Tibial artery (tissue), 4 donors: Measurements from ENCODE around the gene GP1BA.

Experiments
- DNase-seq, 2 donors: peaks; one replicate each; pipeline ENCODE4 v3.0.0-alpha.2; 2019
- H3K27ac ChIP-seq, 2 donors: fragments of 200-600 bp; sonication (generic) in 1 of 2; 1 replicate in 1 of 2; 2 replicates in 1 of 2; pipeline ENCODE4 v1.5.1; 2018 to 2019; ENCODE audit warnings: mild to moderate bottlenecking in 1 of 2
- H3K27me3 ChIP-seq, 2 donors: fragments of 200-600 bp; sonication (generic) in 1 of 2; one replicate each; pipeline versions ENCODE4 v1.5.1 to v1.6.0; 2016 to 2019
- H3K36me3 ChIP-seq, 3 donors: fragments of 200-600 bp; sonication (generic) in 2 of 3; one replicate each; pipeline ENCODE4 v1.5.1; 2016 to 2019; ENCODE audit warnings: mild to moderate bottlenecking in 2 of 3
- H3K4me1 ChIP-seq, 4 donors: fragments of 200-600 bp; sonication (generic) in 2 of 4; 1 replicate in 3 of 4; 2 replicates in 1 of 4; pipeline ENCODE4 v1.5.1; 2016 to 2019
- H3K4me3 ChIP-seq, 2 donors: fragments of 200-600 bp; sonication (generic) in 1 of 2; 1 replicate in 1 of 2; 2 replicates in 1 of 2; pipeline ENCODE4 v1.5.1; 2018 to 2019; ENCODE audit warnings: mild to moderate bottlenecking in 2 of 2
- H3K9me3 ChIP-seq, 3 donors: fragments of 200-600 bp; sonication (generic) in 1 of 3; one replicate each; pipeline ENCODE4 v1.5.1; 2016 to 2019
- intact Hi-C: fragments of 100-400 bp; cut with DNase I; formaldehyde crosslinking; loops from one replicate; pipeline ENCODE4 v1.15.0; 2023; ENCODE audit warnings: low total_unique reads
- TF ChIP-seq, protein P1 (sequence below), 2 experiments: fragments of 200-600 bp in 1 of 2; fragments of 450-650 bp in 1 of 2; IDR thresholded peaks; one replicate each; pipeline ENCODE4 v1.5.1; 2017 to 2019; ENCODE audit warnings: antibody characterized with exemption in 2 of 2, mild to moderate bottlenecking in 1 of 2, moderate library complexity in 1 of 2

The GP1BA gene

DNA sequence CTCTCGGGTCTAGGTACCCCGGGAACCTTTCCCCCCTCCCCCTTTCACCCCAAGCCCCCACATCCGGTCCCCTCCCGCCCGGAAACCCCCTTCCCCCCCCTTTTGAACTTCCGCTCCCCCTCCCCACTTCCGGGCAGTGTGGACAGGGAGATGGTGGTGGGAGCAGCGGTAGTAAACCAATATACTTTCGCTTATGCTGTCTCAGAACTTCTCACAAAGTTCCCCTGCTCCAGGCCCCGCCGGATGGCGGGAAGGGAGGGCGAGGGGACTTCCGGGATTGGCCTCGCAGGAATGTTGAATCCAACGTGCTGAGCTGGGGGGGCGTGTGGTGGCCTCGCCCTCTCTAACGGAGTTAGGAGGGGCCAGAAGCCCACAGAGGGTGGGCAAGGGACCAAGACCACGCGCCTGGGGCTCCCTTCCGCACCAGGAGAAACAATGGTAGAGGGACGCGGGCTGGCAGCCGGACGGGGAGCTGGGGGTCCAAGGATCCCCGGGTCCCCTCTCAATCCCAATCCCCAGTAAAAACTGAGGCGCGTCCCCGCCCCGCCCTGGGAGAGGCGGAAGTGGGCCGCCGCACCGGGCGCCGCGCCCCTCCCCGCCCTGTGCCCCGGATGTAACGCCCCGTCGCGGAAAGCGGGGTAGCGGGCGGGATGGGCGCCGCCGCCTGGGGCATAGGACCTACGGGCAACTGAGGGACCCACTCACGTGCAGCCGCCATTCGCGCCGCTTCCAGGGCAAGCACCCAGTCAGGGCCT lies 15.5 kb downstream of the GP1BA start:
- Histone ChIP-seq H3K9me3 (no peaks in the 10 kb centered on the region), H3K4me1 (peaks cover 6 to 60% (median 43%) of the 10 kb centered on the region in 4 donors), H3K27me3 (no peaks in the 10 kb centered on the region), H3K36me3 (peaks cover 36 to 46% (median 38%) of the 10 kb centered on the region in 3 donors), H3K4me3 (peak overlapping the region; percentile 93 to 100), H3K27ac (peak overlapping the region; percentile 95 to 99)
- intact Hi-C loops = loop anchor here (2.0 to 5.0 kb wide), 2 partner anchors 19 to 50 kb away; partner anchors contain the start of genes INCA1, KIF1C and SPAG7
- TF ChIP-seq, protein P1, sequence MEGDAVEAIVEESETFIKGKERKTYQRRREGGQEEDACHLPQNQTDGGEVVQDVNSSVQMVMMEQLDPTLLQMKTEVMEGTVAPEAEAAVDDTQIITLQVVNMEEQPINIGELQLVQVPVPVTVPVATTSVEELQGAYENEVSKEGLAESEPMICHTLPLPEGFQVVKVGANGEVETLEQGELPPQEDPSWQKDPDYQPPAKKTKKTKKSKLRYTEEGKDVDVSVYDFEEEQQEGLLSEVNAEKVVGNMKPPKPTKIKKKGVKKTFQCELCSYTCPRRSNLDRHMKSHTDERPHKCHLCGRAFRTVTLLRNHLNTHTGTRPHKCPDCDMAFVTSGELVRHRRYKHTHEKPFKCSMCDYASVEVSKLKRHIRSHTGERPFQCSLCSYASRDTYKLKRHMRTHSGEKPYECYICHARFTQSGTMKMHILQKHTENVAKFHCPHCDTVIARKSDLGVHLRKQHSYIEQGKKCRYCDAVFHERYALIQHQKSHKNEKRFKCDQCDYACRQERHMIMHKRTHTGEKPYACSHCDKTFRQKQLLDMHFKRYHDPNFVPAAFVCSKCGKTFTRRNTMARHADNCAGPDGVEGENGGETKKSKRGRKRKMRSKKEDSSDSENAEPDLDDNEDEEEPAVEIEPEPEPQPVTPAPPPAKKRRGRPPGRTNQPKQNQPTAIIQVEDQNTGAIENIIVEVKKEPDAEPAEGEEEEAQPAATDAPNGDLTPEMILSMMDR (IDR thresholded peaks at IDR 0.05) = no peak
- peak; percentile 45 to 85 for DNase-seq

DNA sequence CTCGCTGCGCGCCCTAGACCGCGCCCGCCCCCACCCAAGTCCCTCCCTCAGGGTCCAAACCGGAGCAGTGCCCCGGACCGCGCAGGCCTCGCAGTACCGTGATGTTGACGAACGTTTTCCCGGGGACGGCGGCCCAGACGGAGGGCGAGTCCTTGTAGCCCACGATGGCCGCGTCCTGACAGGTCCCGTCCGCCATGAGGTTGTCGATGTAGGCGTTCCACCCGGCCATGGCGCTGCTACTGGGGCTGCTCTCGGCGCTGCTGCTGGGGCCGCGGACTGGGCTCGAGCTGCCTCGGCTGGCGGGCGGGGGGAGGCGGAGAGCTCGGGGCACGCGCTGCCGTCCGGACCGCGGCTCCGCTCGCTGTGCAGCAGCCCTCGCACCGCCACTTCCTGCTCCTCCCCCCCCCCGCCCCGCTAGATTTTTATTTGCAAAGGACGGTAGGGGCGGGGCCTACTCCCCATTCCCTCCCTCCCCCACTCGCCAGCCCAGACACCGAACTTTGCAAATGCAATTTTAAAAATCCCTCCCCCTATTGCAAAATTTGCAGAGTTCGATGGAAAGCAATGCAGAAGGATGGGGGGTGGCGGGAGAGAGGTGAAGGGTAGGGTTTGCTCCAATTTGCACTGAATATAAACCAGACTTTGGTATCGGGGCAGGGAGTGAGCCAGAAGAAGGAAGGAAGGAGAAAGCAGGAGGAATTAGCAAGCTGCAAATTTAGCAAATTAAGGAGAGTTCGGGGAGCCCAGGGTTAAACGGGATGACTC lies 16.3 kb downstream of the GP1BA start, which contains the start of gene PFN1:
PFN1 (minus strand) TSS at position 365 of the 765 bp plus-strand sequence; CDS start at position 229, 136 bp downstream.
- Histone ChIP-seq H3K9me3 (no peaks in the 10 kb centered on the region), H3K4me3 (peak within 1 kb of the TSS; percentile 93 to 100), H3K27me3 (no peaks in the 10 kb centered on the region), H3K36me3 (peaks cover 28 to 38% (median 31%) of the 10 kb centered on the region in 3 donors), H3K27ac (peak within 1 kb of the TSS; percentile 95 to 99), H3K4me1 (peaks cover 6 to 60% (median 44%) of the 10 kb centered on the region in 4 donors)
- TF ChIP-seq, protein P1 (IDR thresholded peaks at IDR 0.05) = peak in 1 of 2 experiments; percentile 8
- intact Hi-C loops = loop anchor here (2.0 to 5.0 kb wide), 2 partner anchors 18 to 49 kb away; partner anchors contain the start of genes INCA1, KIF1C and SPAG7
- peak; percentile 95 to 96 for DNase-seq

DNA sequence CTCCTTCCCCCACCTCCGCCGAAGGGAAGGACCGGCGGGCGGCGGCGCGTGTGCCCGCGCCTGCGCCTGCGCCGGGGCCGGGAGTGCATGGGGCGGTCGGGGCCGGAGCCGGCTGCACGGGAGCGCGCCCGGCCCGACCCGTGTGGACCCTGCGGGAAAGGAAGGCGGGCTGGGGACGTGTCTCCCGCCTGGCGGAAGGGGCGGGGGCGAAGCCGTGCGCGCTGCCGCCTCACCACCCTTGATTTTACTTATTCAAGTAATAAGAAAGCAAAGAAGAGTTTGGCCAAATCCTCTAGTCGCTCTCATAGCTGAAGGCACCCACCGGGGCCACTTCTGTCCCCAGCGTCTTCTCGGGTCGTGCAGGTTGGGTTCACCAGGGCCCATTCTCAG lies 16.8 kb downstream of the GP1BA start:
- TF ChIP-seq, protein P1 (IDR thresholded peaks at IDR 0.05) = no peak
- Histone ChIP-seq H3K4me1 (peaks cover 6 to 60% (median 48%) of the 10 kb centered on the region in 4 donors), H3K4me3 (peak overlapping the region; percentile 93 to 100), H3K27ac (peak overlapping the region; percentile 95 to 99), H3K9me3 (no peaks in the 10 kb centered on the region), H3K27me3 (no peaks in the 10 kb centered on the region), H3K36me3 (peaks cover 25 to 32% (median 26%) of the 10 kb centered on the region in 3 donors)
- peak; percentile 78 to 94 for DNase-seq
- intact Hi-C loops = loop anchor here (2.0 to 5.0 kb wide), 2 partner anchors 18 to 48 kb away; partner anchors contain the start of genes INCA1, KIF1C and SPAG7

DNA sequence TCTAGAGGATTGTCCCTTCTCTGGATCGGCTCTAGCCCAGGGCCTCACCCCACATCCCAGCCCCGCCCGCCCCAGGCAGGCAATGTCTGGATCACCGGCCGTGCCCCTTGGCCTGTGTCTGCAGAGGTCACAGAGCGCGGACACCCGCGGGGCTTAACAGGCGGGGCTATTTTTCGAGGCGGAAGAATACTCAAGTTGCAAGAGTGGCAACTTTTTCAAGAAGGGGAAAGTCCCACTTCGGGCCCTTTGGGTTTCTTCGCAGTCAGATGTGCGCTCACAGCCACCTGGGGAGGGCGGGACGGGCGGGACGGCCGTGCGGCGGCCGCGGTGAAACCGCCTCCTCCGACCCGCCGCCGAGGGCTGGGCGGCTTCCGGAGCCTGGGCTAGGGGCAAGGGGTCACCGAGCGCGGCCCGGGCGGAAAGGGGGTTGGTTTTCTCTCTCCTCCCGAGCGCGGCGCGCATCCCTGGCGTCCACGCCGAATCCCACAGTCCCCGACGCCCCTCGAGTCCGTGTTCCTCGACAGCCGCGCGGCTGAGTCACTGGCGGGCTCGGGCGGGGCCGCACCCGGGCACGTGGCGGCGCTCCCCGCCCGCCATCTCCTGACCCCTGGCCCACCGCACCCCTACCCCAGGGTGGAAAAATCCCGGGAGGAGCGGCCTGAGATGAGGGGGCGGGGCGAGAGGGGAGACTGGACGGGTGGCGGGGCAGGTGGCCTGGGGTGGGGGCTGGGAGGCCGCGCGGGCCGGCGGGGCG lies 17.4 kb downstream of the GP1BA start:
- peak overlapping the region; percentile 95 to 99 for H3K27ac ChIP-seq
- intact Hi-C loops = loop anchor here (2.0 to 5.0 kb wide), 2 partner anchors 17 to 48 kb away; partner anchors contain the start of genes INCA1, KIF1C and SPAG7
- H3K4me1 ChIP-seq = peaks cover 6 to 57% (median 44%) of the 10 kb centered on the region in 4 donors
- TF ChIP-seq, protein P1 (IDR thresholded peaks at IDR 0.05) = no peak
- H3K27me3 ChIP-seq = no peaks in the 10 kb centered on the region
- peaks cover 19 to 27% (median 20%) of the 10 kb centered on the region in 3 donors for H3K36me3 ChIP-seq
- H3K4me3 ChIP-seq = peak overlapping the region; percentile 93 to 100
- no peaks in the 10 kb centered on the region for H3K9me3 ChIP-seq
- peak; percentile 71 to 89 for DNase-seq
